Psoas muscle (tissue), 8 donors: ENCODE results near the gene BCAS3. TPM values are rescaled to one million over a fixed set of nuclear protein-coding genes. Genes with fewer than 3 reads are reported as not detected.
A peak's percentile ranks its signal among the peaks of the same experiment; 100 is the strongest.

Experiments used
- ATAC-seq, 4 donors: fragments of 200-7000 bp; cut with Tn5 transposase; one replicate each; pipeline ENCODE4 v1.9.1; 2020; ENCODE audit warnings: moderate library complexity in 3 of 4, mild to moderate bottlenecking in 2 of 4
- DNase-seq, 2 donors: peaks; one replicate each; pipeline ENCODE4 v3.0.0-alpha.2; 2020
- H3K27ac ChIP-seq: fragments of 200-600 bp; one replicate; pipeline ENCODE4 v1.8.0; 2022
- H3K27me3 ChIP-seq, 3 donors: fragments of 200-600 bp in 1 of 3; one replicate each; pipeline versions ENCODE4 v1.6.1 to v1.8.0; 2013 to 2022; ENCODE audit warnings: low read length in 2 of 3, mild to moderate bottlenecking in 2 of 3, moderate library complexity in 1 of 3; ENCODE audit not compliant: insufficient read depth in 3 of 3
- H3K36me3 ChIP-seq, 2 donors: fragments of 200-600 bp in 1 of 2; one replicate each; pipeline versions ENCODE4 v1.6.1 to v1.8.0; 2013 to 2022; ENCODE audit warnings: low read depth in 1 of 2, mild to moderate bottlenecking in 1 of 2, moderate library complexity in 1 of 2; ENCODE audit not compliant: insufficient read depth in 1 of 2
- H3K4me1 ChIP-seq: fragments of 200-600 bp; one replicate; pipeline ENCODE4 v1.8.0; 2022
- H3K4me3 ChIP-seq: fragments of 200-600 bp; one replicate; pipeline ENCODE4 v1.8.0; 2022; ENCODE audit warnings: mild to moderate bottlenecking
- H3K9me3 ChIP-seq: fragments of 200-600 bp; one replicate; pipeline ENCODE4 v1.8.0; 2022
- WGBS, 3 donors: extraction: QIAGEN DNeasy Blood & Tissue Kit; methylation state at CpG; one replicate each; pipeline versions ENCODE4 v1.1.6 to v1.1.7; 2013; 5-methylcytosine and 5-hydroxymethylcytosine counted together
- intact Hi-C, 2 donors: fragments of 100-400 bp; cut with DNase I; formaldehyde crosslinking; loops; one replicate each; pipeline versions ENCODE4 v1.11.0 to v1.14.2; 2022
- polyA plus RNA-seq, 3 donors: library from polyadenylated mRNA; stranded (reverse); fragments of 200-250 nt; gene quantifications; one replicate each; pipeline ENCODE4 v1.2.3, GENCODE V29; 2013
- total RNA-seq, 4 donors: library from RNA; stranded (reverse); fragmentation: NEBNext Ultra II Directional in 2 of 4; extraction: Animal tissue kit (Norgen Biotek cat#: 25700) in 2 of 4; gene quantifications; one replicate each; pipeline versions ENCODE4 v1.2.1 to v1.2.4, GENCODE V29; 2021 to 2023
- TF ChIP-seq, protein P1 (sequence below): fragments of 200-600 bp; IDR thresholded peaks from one replicate; pipeline ENCODE4 v1.8.0; 2022; ENCODE audit warnings: antibody characterized with exemption
- donor health status: healthy with polysubstance abuse.
- donor health status: DM: no; HTN: no; CAD: no; lungs with moderate emphysema.
- donor health status: Bipolar disorder and iron deficiency.
- donor health status: healthy.
- donor health status: DM: yes; HTN: yes; CAD: no.
- donor health status: DM: no; HTN: no; CAD: no.
- donor health status: DM: no; HTN: no; CAD: no.
- donor health status: DM: yes; HTN: yes; CAD: no.

The BCAS3 gene
- total and polyA plus RNA-seq, 7 donors = 2.4 to 28.8 (median 15.0) TPM

DNA sequence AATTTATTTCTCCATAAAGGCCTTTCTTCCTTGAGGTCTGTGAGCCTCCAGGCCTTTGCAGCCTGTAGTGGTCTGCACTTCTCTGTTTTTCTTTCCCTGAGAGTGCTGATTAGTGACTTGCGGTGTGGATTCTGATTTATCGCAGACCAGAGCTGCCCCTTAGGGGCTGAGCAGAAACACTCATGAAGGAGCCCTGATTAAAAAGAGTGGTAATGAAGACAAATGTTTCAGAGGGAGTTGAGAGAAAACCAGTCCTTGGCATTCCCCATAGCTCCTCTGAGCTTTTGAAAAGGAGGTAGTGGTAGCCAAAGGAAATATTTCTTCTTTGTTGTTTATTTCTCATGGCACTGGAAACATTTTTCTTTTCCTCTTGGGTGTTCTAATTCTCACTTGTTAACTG, 453.9 kb downstream of the BCAS3 start:
- Histone ChIP-seq H3K36me3 (no peaks in the 10 kb centered on the region), H3K27ac (no peak overlapping the region), H3K4me3 (no peak overlapping the region), H3K9me3 (no peaks in the 10 kb centered on the region), H3K27me3 (no peaks in the 10 kb centered on the region), H3K4me1 (no peaks in the 10 kb centered on the region)
- intact Hi-C loops = no loop called here
- ATAC-seq (no peak), DNase-seq (no peak)
- 90 to 96% (median 93%) methylated on average over 2 of the region's 2 CpGs for WGBS, 3 donors
- TF ChIP-seq, protein P1, sequence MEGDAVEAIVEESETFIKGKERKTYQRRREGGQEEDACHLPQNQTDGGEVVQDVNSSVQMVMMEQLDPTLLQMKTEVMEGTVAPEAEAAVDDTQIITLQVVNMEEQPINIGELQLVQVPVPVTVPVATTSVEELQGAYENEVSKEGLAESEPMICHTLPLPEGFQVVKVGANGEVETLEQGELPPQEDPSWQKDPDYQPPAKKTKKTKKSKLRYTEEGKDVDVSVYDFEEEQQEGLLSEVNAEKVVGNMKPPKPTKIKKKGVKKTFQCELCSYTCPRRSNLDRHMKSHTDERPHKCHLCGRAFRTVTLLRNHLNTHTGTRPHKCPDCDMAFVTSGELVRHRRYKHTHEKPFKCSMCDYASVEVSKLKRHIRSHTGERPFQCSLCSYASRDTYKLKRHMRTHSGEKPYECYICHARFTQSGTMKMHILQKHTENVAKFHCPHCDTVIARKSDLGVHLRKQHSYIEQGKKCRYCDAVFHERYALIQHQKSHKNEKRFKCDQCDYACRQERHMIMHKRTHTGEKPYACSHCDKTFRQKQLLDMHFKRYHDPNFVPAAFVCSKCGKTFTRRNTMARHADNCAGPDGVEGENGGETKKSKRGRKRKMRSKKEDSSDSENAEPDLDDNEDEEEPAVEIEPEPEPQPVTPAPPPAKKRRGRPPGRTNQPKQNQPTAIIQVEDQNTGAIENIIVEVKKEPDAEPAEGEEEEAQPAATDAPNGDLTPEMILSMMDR = no peak

DNA sequence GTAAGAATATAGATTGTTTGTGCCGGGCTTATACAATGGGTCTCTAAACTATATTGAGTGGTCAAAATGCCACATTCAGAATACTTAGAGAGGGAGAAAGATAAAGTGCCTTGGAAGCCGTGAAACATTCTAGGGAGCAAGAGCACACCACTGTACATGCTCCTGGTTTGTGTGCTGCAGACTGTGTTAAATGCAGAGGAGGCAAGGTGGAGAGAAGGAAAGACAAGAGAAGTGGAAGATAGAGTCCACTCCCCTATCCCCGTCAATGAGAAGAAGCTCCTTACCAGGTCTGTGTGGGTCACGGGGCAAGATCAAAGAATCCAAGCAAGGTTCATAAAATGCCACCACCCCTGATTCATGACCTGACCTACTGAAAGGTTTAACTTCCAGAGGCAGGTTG, 454.9 kb downstream of the BCAS3 start:
- H3K36me3 ChIP-seq = no peaks in the 10 kb centered on the region
- no peak overlapping the region for H3K27ac ChIP-seq
- ATAC-seq (no peak), DNase-seq (no peak)
- H3K4me3 ChIP-seq = no peak overlapping the region
- intact Hi-C loops = no loop called here
- no peaks in the 10 kb centered on the region for H3K9me3 ChIP-seq
- no peaks in the 10 kb centered on the region for H3K4me1 ChIP-seq
- no peaks in the 10 kb centered on the region for H3K27me3 ChIP-seq
- TF ChIP-seq, protein P1 = no peak
- 87 to 94% (median 91%) methylated on average over 4 of the region's 4 CpGs for WGBS, 3 donors

DNA sequence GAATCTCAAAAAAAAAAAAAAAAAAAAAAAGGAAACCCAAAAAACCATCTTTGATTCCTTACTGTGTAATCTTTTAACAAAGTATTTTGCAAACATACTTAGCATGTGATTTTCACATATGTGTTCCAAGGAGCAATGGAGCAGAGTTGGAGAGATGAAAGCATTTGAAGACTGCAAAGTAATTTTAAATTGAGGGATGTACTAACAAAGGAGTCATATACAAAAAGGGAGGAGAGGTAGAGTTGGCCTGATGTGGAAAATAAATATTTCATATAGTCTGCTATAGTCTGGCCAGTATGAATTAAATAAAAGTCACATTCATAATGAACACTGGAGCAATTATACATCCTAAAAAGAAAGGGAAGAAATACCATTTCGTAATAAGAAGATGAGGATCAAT, 456.2 kb downstream of the BCAS3 start:
- ATAC-seq = no peak
- Histone ChIP-seq H3K27ac (no peak overlapping the region), H3K4me3 (no peak overlapping the region), H3K36me3 (no peaks in the 10 kb centered on the region), H3K27me3 (no peaks in the 10 kb centered on the region), H3K4me1 (no peaks in the 10 kb centered on the region), H3K9me3 (no peaks in the 10 kb centered on the region)
- WGBS, 3 donors = 91 to 100% (median 94%) methylated on average over 1 of the region's 1 CpG
- no peak for DNase-seq
- intact Hi-C loops = no loop called here
- TF ChIP-seq, protein P1 = no peak

DNA sequence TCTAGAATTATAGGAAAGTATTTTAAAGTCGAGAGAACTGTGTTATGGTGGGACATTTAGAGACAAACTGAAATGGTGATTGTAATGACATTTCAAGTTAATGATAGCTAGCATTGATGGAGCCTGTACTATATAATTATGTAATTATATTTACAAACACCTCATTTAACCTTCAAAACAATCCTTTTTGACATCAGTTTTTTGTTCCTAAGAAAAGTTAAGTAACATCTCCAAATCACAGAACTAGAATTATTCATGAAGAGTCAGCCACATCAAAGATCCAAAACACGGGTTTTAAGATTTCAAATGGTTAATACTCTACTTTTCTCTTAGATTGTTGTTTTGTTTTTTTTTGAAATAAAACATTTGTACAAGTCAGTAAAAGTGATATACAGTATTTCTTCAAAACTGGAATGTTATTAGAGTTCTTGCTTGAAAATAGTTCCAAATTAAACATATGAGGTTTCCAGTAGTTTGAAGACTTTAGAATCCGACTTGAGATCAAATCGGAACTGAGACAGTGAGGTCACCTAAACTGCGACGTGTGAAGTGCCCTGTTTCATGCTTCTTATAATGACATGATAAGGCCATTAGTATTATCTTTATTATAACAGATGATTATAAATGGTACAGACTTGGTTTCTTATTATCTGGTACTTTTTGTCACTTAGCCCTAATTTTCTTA, 457.0 kb downstream of the BCAS3 start:
- Histone ChIP-seq H3K4me3 (peak overlapping the region; percentile 17), H3K27me3 (no peaks in the 10 kb centered on the region), H3K9me3 (no peaks in the 10 kb centered on the region), H3K4me1 (no peaks in the 10 kb centered on the region), H3K36me3 (no peaks in the 10 kb centered on the region), H3K27ac (no peak overlapping the region)
- no peak for ATAC-seq
- intact Hi-C loops = no loop called here
- WGBS, 3 donors = 89 to 92% (median 92%) methylated on average over 6 of the region's 6 CpGs
- no peak for DNase-seq
- TF ChIP-seq, protein P1 = no peak

DNA sequence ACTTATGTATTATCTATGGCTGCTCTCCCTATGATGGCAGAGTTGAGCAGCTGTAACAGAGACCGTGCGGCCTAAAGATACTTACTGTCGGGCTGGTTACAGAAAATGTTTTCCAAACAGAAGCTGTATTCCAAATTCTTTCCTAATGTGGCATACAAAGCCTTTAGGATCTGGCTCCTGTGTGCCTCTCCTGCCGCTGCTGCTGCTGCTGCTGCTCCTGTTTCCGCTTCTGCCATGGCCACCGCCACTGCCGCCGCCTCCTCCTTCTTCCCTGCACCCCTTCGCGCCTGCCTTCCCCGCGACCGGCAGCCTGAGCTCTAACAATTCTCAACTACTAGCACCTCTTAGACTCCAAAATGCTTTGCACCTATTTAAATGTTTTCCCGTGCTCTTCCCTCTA, 458.1 kb downstream of the BCAS3 start:
- DNase-seq (peak in 1 of 2 donors; percentile 53), ATAC-seq (no peak)
- Histone ChIP-seq H3K27ac (no peak overlapping the region), H3K36me3 (no peaks in the 10 kb centered on the region), H3K4me1 (no peaks in the 10 kb centered on the region), H3K4me3 (peak overlapping the region; percentile 17), H3K27me3 (no peaks in the 10 kb centered on the region), H3K9me3 (no peaks in the 10 kb centered on the region)
- TF ChIP-seq, protein P1 = no peak
- intact Hi-C loops = no loop called here
- WGBS, 3 donors = 49 to 59% (median 54%) methylated on average over 14 of the region's 14 CpGs
